Smooth muscle cell (in vitro differentiated cells): Measurements from ENCODE around the gene RALBP1. TPM values are rescaled to one million over a fixed set of nuclear protein-coding genes. Genes with fewer than 3 reads are reported as not detected.

Experiments
- DNase-seq: peaks from one replicate; lab custom pipeline; 2025; ENCODE audit not compliant: unreplicated experiment; lab: John Stamatoyannopoulos, UW
- H2AFZ ChIP-seq: fragments of 200-600 bp; sonication (generic); 2 replicates; pipeline ENCODE4 v1.6.0; 2016; ENCODE audit warnings: antibody characterized with exemption, low read depth, mild to moderate bottlenecking
- H3F3A ChIP-seq: fragments of 200-600 bp; sonication (generic); 2 replicates; pipeline ENCODE4 v1.6.0; 2017; ENCODE audit warnings: antibody characterized with exemption, low read depth
- H3K27ac ChIP-seq: fragments of 200-600 bp; sonication (generic); 2 replicates; pipeline ENCODE4 v1.5.1; 2016; ENCODE audit warnings: low read depth, mild to moderate bottlenecking
- H3K27me3 ChIP-seq: fragments of 200-600 bp; sonication (generic); 2 replicates; pipeline ENCODE4 v1.6.1; 2016; ENCODE audit warnings: low read depth, mild to moderate bottlenecking
- H3K36me3 ChIP-seq: fragments of 200-600 bp; sonication (generic); 2 replicates; pipeline ENCODE4 v1.5.1; 2016; ENCODE audit warnings: low read depth
- H3K4me1 ChIP-seq: fragments of 200-600 bp; sonication (generic); 2 replicates; pipeline ENCODE4 v1.5.1; 2016; ENCODE audit warnings: low read depth
- H3K4me2 ChIP-seq: fragments of 200-600 bp; sonication (generic); 2 replicates; pipeline ENCODE4 v1.6.0; 2016; ENCODE audit warnings: mild to moderate bottlenecking
- H3K4me3 ChIP-seq: fragments of 200-600 bp; sonication (generic); 2 replicates; pipeline ENCODE4 v1.5.1; 2016; ENCODE audit warnings: mild to moderate bottlenecking
- H3K79me2 ChIP-seq: fragments of 200-600 bp; sonication (generic); 2 replicates; pipeline ENCODE4 v1.6.0; 2016; ENCODE audit warnings: low read depth, mild to moderate bottlenecking
- H3K9ac ChIP-seq: fragments of 200-600 bp; sonication (generic); 2 replicates; pipeline ENCODE4 v1.6.0; 2016; ENCODE audit warnings: low read depth
- H3K9me3 ChIP-seq: fragments of 200-600 bp; sonication (generic); replicated peaks from 2 replicates; pipeline ENCODE4 v1.5.1; 2016; ENCODE audit warnings: low read depth
- H4K20me1 ChIP-seq: fragments of 200-600 bp; sonication (generic); 2 replicates; pipeline ENCODE4 v1.6.0; 2016; ENCODE audit warnings: low read depth
- CTCF ChIP-seq: fragments of 200-600 bp; sonication (generic); IDR thresholded peaks from 2 replicates; pipeline ENCODE4 v1.5.1; 2017; ENCODE audit warnings: borderline replicate concordance, mild to moderate bottlenecking, antibody characterized with exemption; ENCODE audit not compliant: insufficient read depth, poor library complexity, severe bottlenecking
- WGBS: methylation state at CpG from one replicate; pipeline ENCODE4 v1.1.7; 2016; ENCODE audit warnings: low lambda C conversion rate; 5-methylcytosine and 5-hydroxymethylcytosine counted together
- polyA plus RNA-seq: library from polyadenylated mRNA; unstranded; fragments of >200 nt; fragmentation: Nextera tagmentation; extraction: Ambion mirVana; gene quantifications from 2 replicates; pipeline ENCODE4 v1.2.1, GENCODE V29; 2016
- total RNA-seq: library from RNA; depleted of rRNA; stranded (reverse); fragments of >200 nt; gene quantifications from 2 replicates; pipeline ENCODE4 v1.2.3, GENCODE V29; 2014

RALBP1 gene
- total and polyA plus RNA-seq, 2 experiments from 2014 or later, result 33.3 to 33.6 TPM

- Histone ChIP-seq H4K20me1 (no peaks in the 10 kb centered on the region), H3K79me2 (no peaks in the 10 kb centered on the region), H3K27me3 (no peaks in the 10 kb centered on the region), H3F3A (no peaks in the 10 kb centered on the region), H3K4me2 (no peak overlapping the region), H2AFZ (no peak overlapping the region), H3K9me3 (no peaks in the 10 kb centered on the region), H3K4me1 (no peaks in the 10 kb centered on the region), H3K9ac (no peak overlapping the region), H3K36me3 (peaks cover 14% of the 10 kb centered on the region), H3K27ac (no peak overlapping the region), H3K4me3 (no peak overlapping the region)
- TF ChIP-seq CTCF, result no peak
- DNase-seq, result no peak
Observed at GRCh38 chr18:9526458-9526857, 51.1 kb downstream of the RALBP1 start.

GRCh38 chr18:9530226-9531009, 55.1 kb downstream of the RALBP1 start:
- WGBS, result 97% methylated on average over 6 of the region's 6 CpGs
- Histone ChIP-seq H3K9ac (no peak overlapping the region), H3K27ac (no peak overlapping the region)

GRCh38 chr18:9531791-9532410, 56.6 kb downstream of the RALBP1 start:
- no peak for TF ChIP-seq CTCF
- Histone ChIP-seq H3K4me3 (no peak overlapping the region), H2AFZ (no peak overlapping the region), H3K36me3 (peaks cover 16% of the 10 kb centered on the region), H3K27me3 (no peaks in the 10 kb centered on the region), H3K9ac (no peak overlapping the region), H3K27ac (peak overlapping the region; percentile 63), H3K4me2 (no peak overlapping the region), H3K4me1 (no peaks in the 10 kb centered on the region), H3F3A (no peaks in the 10 kb centered on the region), H4K20me1 (no peaks in the 10 kb centered on the region), H3K79me2 (no peaks in the 10 kb centered on the region), H3K9me3 (no peaks in the 10 kb centered on the region)
- WGBS, result 71% methylated on average over 7 of the region's 7 CpGs
- DNase-seq, result no peak

More at GRCh38 chr18:9530226-9531009, 55.1 kb downstream of the RALBP1 start:
- Histone ChIP-seq H3K4me1 (no peaks in the 10 kb centered on the region), H3K79me2 (no peaks in the 10 kb centered on the region), H3K36me3 (peaks cover 18% of the 10 kb centered on the region), H3F3A (no peaks in the 10 kb centered on the region), H3K27me3 (no peaks in the 10 kb centered on the region), H3K4me3 (no peak overlapping the region), H3K4me2 (no peak overlapping the region), H2AFZ (no peak overlapping the region), H3K9me3 (no peaks in the 10 kb centered on the region), H4K20me1 (no peaks in the 10 kb centered on the region)
- no peak for DNase-seq
- TF ChIP-seq CTCF, result no peak
